CD8-positive, alpha-beta memory T cell (primary cell): Measurements from ENCODE around the gene GPR32. TPM values are rescaled to one million over a fixed set of nuclear protein-coding genes. Genes with fewer than 3 reads are reported as not detected.
"Not testable (repeated sequence)": the region's sequence is repeated elsewhere in the genome, so short reads cannot be mapped to it uniquely, and the experiment has no call there.

Experiments
- CTCF ChIA-PET: fragments of 350-600 bp; sonication (Branson Sonifier 250); formaldehyde crosslinking; loops from one replicate; lab custom pipeline; 2021; ENCODE audit warnings: antibody characterized with exemption; lab: Charles Lee
- POLR2A ChIA-PET: fragments of 350-600 bp; sonication (Branson Sonifier 250); formaldehyde crosslinking; loops from one replicate; lab custom pipeline; 2021; ENCODE audit warnings: antibody characterized with exemption; lab: Charles Lee
- DNase-seq, 5 donors: peaks; one replicate each; pipeline versions ENCODE4 v3.0.0 to v3.0.0-alpha.2; 2020 to 2022; ENCODE audit warnings: mixed read lengths in 1 of 5
- H3K27ac ChIP-seq: one replicate; pipeline ENCODE4 v1.7.0; 2013; ENCODE audit warnings: low read depth, mild to moderate bottlenecking, low read length, moderate library complexity
- H3K27me3 ChIP-seq: 2 replicates; pipeline ENCODE4 v1.7.0; 2013; ENCODE audit warnings: low read length, mild to moderate bottlenecking; ENCODE audit not compliant: insufficient read depth, poor library complexity, severe bottlenecking
- H3K36me3 ChIP-seq: 2 replicates; pipeline ENCODE4 v1.7.0; 2013; ENCODE audit warnings: mild to moderate bottlenecking, low read length, moderate library complexity; ENCODE audit not compliant: insufficient read depth
- H3K4me1 ChIP-seq: 2 replicates; pipeline ENCODE4 v1.7.0; 2013; ENCODE audit warnings: mild to moderate bottlenecking, low read length, moderate library complexity; ENCODE audit not compliant: insufficient read depth
- H3K4me3 ChIP-seq: 2 replicates; pipeline ENCODE4 v1.7.0; 2013; ENCODE audit warnings: mild to moderate bottlenecking, low read length
- H3K9me3 ChIP-seq: 2 replicates; pipeline ENCODE4 v1.7.0; 2013; ENCODE audit warnings: mild to moderate bottlenecking, low read length
- H3K27ac Mint-ChIP-seq, 8 donors: one replicate each; pipeline ENCODE4 v1.8.0; 2020 to 2021; ENCODE audit warnings: mixed read lengths in 8 of 8, mild to moderate bottlenecking in 6 of 8, inconsistent platforms in 3 of 8, moderate library complexity in 3 of 8
- H3K27me3 Mint-ChIP-seq, 2 donors: one replicate each; pipeline ENCODE4 v1.8.0; 2020 to 2021; ENCODE audit warnings: mixed read lengths in 2 of 2, mild to moderate bottlenecking in 1 of 2, moderate library complexity in 1 of 2
- H3K36me3 Mint-ChIP-seq, 3 donors: one replicate each; pipeline ENCODE4 v1.8.0; 2020 to 2021; ENCODE audit warnings: mixed read lengths in 3 of 3, inconsistent platforms in 1 of 3, mild to moderate bottlenecking in 1 of 3
- H3K4me1 Mint-ChIP-seq, 3 donors: one replicate each; pipeline ENCODE4 v1.8.0; 2020 to 2021; ENCODE audit warnings: mixed read lengths in 3 of 3, inconsistent platforms in 1 of 3, mild to moderate bottlenecking in 1 of 3
- H3K4me3 Mint-ChIP-seq, 7 donors: one replicate each; pipeline ENCODE4 v1.8.0; 2020 to 2021; ENCODE audit warnings: mixed read lengths in 7 of 7, mild to moderate bottlenecking in 6 of 7, moderate library complexity in 4 of 7, inconsistent platforms in 2 of 7
- H3K9me3 Mint-ChIP-seq, 5 donors: one replicate each; pipeline ENCODE4 v1.8.0; 2020 to 2022; ENCODE audit warnings: mixed read lengths in 5 of 5, mild to moderate bottlenecking in 3 of 5, moderate library complexity in 2 of 5, inconsistent platforms in 1 of 5
- polyA plus RNA-seq: library from polyadenylated mRNA; unstranded; fragments of 300-500 nt; fragmentation: Illumina TruSeq; gene quantifications from one replicate; pipeline ENCODE4 v1.2.3, GENCODE V29; 2021
- total RNA-seq, 2 experiments: library from RNA; stranded (reverse); gene quantifications; one replicate each; pipeline ENCODE4 v1.2.3, GENCODE V29; 2021

The GPR32 gene
- total and polyA plus RNA-seq, 3 experiments from 2014 or later = not detected

DNA sequence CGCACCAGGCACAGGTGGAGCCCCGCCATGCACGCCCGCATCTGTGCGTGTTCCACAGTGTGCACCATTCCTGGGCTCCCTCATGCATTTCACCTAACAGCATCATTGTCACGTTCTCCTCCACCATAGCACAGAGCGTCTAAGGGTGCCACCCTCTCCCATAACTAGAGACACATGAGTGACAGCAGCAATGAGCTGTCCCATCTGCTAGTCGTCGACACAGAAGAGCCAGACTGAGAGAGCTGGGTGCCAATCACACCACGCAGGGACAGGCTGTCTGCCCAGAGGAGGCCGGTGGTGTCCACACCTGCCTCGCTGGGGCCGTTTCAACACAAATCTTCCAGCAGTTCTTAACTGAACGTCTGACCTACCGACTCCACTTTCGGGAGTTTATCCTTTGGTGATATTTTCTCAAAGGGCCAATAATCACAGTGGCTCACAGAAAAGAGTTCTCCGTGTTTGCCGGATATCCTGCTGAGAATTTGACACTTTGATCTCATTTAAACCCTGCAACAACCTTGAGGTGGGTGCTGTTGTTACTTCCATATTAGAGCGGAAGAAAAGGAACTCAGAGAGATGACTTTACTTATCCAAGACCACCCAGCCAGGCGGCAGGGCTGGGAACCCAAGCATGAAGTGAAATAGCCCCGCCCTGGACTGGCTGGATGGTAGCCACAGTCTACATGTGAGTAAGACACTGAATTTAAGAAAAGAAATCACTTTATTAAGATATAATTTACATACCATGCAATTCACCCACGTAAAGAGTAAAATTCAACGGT is 30.9 kb upstream of the GPR32 start:
- no peaks in the 10 kb centered on the region for H3K9me3 ChIP-seq
- CTCF ChIA-PET = no interaction called here
- no peak for DNase-seq
- Mint-ChIP-seq H3K4me1 (no peaks in the 10 kb centered on the region), H3K4me3 (no peak overlapping the region), H3K9me3 (peaks cover 0 to 2% (median 0%) of the 10 kb centered on the region in 5 donors), H3K36me3 (no peaks in the 10 kb centered on the region), H3K27ac (peak overlapping the region in 1 of 8 donors; percentile 17), H3K27me3 (peaks cover 26 to 51% of the 10 kb centered on the region in 2 donors)
- H3K27me3 ChIP-seq = no peaks in the 10 kb centered on the region
- no peak overlapping the region for H3K27ac ChIP-seq
- H3K36me3 ChIP-seq = no peaks in the 10 kb centered on the region
- H3K4me3 ChIP-seq = no peak overlapping the region
- POLR2A ChIA-PET = no interaction called here
- no peaks in the 10 kb centered on the region for H3K4me1 ChIP-seq

GRCh38 chr19:50739914-50740426 is 30.3 kb upstream of the GPR32 start:
- peaks cover 0 to 2% (median 0%) of the 10 kb centered on the region in 5 donors for H3K9me3 Mint-ChIP-seq
- H3K36me3 Mint-ChIP-seq = no peaks in the 10 kb centered on the region
- H3K4me3 Mint-ChIP-seq = no peak overlapping the region
- H3K36me3 ChIP-seq = no peaks in the 10 kb centered on the region
- ChIA-PET CTCF (no interaction called here), POLR2A (no interaction called here)
- H3K4me1 ChIP-seq = no peaks in the 10 kb centered on the region
- no peak overlapping the region for H3K4me3 ChIP-seq
- DNase-seq = no peak
- H3K27ac Mint-ChIP-seq = no peak overlapping the region
- H3K27ac ChIP-seq = no peak overlapping the region
- no peaks in the 10 kb centered on the region for H3K27me3 ChIP-seq
- H3K9me3 ChIP-seq = no peaks in the 10 kb centered on the region
- H3K4me1 Mint-ChIP-seq = no peaks in the 10 kb centered on the region
- peaks cover 26 to 48% of the 10 kb centered on the region in 2 donors for H3K27me3 Mint-ChIP-seq

DNA sequence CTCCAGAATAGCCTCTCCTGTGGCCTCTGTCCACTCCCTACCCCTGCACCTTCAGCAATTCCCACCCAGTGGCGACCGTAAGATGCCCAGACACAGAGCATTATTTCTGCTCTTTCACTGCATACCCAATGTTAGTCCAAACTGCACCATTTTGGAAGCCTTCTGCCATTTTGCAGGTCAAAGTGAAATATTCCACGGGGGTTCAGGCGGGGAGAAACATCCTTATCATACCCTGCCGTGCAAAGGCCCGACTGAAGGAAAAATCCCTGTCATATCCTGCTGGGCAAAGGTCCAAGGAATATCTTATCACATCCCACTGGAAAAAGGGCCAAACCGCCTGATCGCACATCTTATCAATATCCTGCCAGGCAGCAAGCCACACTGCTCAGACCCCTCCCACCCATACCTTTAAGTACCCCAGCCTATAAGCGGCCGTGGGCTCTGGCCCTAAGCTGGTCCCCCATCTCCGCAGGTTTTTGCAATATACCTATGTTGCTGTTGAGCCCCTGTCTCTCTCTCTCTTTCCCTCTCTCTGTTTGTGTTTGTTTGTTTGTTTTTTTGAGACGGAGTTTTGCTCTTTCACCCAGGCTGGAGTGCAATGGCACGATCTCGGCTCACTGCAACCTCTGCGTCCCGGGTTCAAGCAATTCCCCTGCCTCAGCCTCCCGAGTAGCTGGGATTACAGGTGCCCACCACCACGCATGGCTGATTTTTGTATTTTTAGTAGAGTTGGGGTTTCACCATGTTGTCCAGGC is 28.9 kb upstream of the GPR32 start:
- POLR2A ChIA-PET = no interaction called here
- Histone ChIP-seq H3K27ac (peak overlapping the region; percentile 57), H3K36me3 (no peaks in the 10 kb centered on the region), H3K9me3 (no peaks in the 10 kb centered on the region), H3K4me3 (no peak overlapping the region), H3K27me3 (no peaks in the 10 kb centered on the region), H3K4me1 (no peaks in the 10 kb centered on the region)
- no peaks in the 10 kb centered on the region for H3K36me3 Mint-ChIP-seq
- no peak overlapping the region for H3K27ac Mint-ChIP-seq
- CTCF ChIA-PET = no interaction called here
- peaks cover 0 to 2% (median 0%) of the 10 kb centered on the region in 5 donors for H3K9me3 Mint-ChIP-seq
- H3K27me3 Mint-ChIP-seq = peaks cover 18 to 42% of the 10 kb centered on the region in 2 donors
- no peaks in the 10 kb centered on the region for H3K4me1 Mint-ChIP-seq
- no peak for DNase-seq
- no peak overlapping the region for H3K4me3 Mint-ChIP-seq

DNA sequence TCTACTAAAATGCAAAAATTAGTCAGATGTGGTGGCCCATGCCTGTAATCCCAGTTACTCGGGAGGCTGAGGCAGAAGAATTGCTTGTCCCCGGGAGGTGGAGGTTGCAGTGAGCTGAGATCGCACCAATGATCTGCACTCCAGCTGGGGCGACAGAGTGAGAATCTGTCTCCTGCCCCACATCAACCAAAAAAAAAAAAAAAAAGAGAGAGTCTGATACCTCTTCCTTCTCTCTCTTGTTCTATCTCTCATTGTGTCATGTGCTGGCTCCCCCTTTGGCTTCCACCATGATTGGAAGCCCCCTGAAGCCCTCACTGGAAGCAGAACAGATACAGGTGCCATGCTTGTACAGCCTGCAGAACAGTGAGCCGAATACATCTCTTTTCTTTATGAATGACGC is 26.7 kb upstream of the GPR32 start:
- ChIA-PET CTCF (no interaction called here), POLR2A (no interaction called here)
- peak overlapping the region; percentile 47 for H3K27ac ChIP-seq
- H3K4me1 ChIP-seq = no peaks in the 10 kb centered on the region
- H3K9me3 ChIP-seq = no peaks in the 10 kb centered on the region
- H3K36me3 ChIP-seq = no peaks in the 10 kb centered on the region
- no peak overlapping the region for H3K27ac Mint-ChIP-seq
- no peak overlapping the region for H3K4me3 ChIP-seq
- H3K9me3 Mint-ChIP-seq = peaks cover 0 to 3% (median 0%) of the 10 kb centered on the region in 5 donors
- no peaks in the 10 kb centered on the region for H3K4me1 Mint-ChIP-seq
- H3K27me3 Mint-ChIP-seq = peaks cover 17 to 36% of the 10 kb centered on the region in 2 donors
- no peaks in the 10 kb centered on the region for H3K36me3 Mint-ChIP-seq
- no peaks in the 10 kb centered on the region for H3K27me3 ChIP-seq
- no peak overlapping the region for H3K4me3 Mint-ChIP-seq
- no peak for DNase-seq

GRCh38 chr19:50745221-50745620 is 25.0 kb upstream of the GPR32 start:
- no peak overlapping the region for H3K27ac ChIP-seq
- Mint-ChIP-seq H3K9me3 (peaks cover 0 to 3% (median 0%) of the 10 kb centered on the region in 5 donors), H3K36me3 (no peaks in the 10 kb centered on the region), H3K27me3 (peaks cover 16 to 25% of the 10 kb centered on the region in 2 donors), H3K4me3 (no peak overlapping the region), H3K27ac (no peak overlapping the region), H3K4me1 (no peaks in the 10 kb centered on the region)
- H3K4me1 ChIP-seq = no peaks in the 10 kb centered on the region
- H3K27me3 ChIP-seq = no peaks in the 10 kb centered on the region
- no peak for DNase-seq
- H3K36me3 ChIP-seq = no peaks in the 10 kb centered on the region
- ChIA-PET CTCF (no interaction called here), POLR2A (no interaction called here)
- H3K4me3 ChIP-seq = no peak overlapping the region
- no peaks in the 10 kb centered on the region for H3K9me3 ChIP-seq

DNA sequence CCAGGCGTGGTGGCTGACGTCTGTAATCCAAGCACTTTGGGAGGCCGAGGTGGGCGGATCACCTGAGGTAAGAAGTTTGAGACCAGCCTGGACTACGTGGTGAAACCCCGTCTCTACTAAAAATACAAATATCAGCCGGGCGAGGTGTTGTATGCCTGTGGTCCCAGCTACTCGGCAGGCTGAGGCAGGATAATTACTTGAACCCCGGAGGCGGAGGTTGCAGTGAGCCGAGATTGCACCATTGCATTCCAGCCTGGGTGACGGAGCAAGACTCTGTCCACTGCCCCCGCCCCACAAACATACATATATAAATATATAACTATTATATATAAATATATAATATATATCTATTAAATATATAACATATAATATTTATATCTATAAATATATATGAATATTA is 23.1 kb upstream of the GPR32 start:
- H3K36me3 Mint-ChIP-seq, H3K4me3 Mint-ChIP-seq, H3K4me3 ChIP-seq, H3K27me3 ChIP-seq, H3K9me3 ChIP-seq, H3K9me3 Mint-ChIP-seq, H3K4me1 Mint-ChIP-seq, H3K4me1 ChIP-seq, H3K27ac Mint-ChIP-seq, H3K36me3 ChIP-seq, CTCF ChIA-PET, H3K27ac ChIP-seq, POLR2A ChIA-PET, DNase-seq: not testable (repeated sequence)
- H3K27me3 Mint-ChIP-seq = peaks cover 10 to 14% of the 10 kb centered on the region in 2 donors

DNA sequence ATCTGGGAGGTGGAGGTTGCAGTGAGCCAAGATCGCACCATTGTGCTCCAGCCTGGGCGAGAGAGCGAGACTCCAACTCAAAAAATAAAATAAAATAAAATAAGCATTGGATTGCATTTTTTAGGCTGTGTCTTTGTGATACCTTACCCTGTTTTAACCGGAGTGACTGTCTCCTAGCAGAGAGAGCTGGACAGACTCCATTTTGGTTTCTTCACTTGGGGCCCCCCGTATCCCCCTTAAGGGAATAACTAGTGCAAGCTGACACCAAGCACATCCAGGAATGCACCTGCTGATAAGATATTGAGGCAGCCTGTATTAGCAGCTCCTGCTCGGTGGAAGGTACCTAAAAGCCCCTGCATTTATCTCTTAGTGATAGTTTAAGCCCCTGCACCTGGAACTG is 20.8 kb upstream of the GPR32 start:
- ChIA-PET CTCF (no interaction called here), POLR2A (no interaction called here)
- no peaks in the 10 kb centered on the region for H3K4me1 ChIP-seq
- H3K9me3 ChIP-seq = no peaks in the 10 kb centered on the region
- Mint-ChIP-seq H3K9me3 (peaks cover 0 to 3% (median 0%) of the 10 kb centered on the region in 5 donors), H3K27me3 (peaks cover 12 to 20% of the 10 kb centered on the region in 2 donors), H3K4me1 (no peaks in the 10 kb centered on the region), H3K4me3 (no peak overlapping the region), H3K27ac (no peak overlapping the region), H3K36me3 (no peaks in the 10 kb centered on the region)
- H3K27ac ChIP-seq = no peak overlapping the region
- no peaks in the 10 kb centered on the region for H3K27me3 ChIP-seq
- no peaks in the 10 kb centered on the region for H3K36me3 ChIP-seq
- no peak overlapping the region for H3K4me3 ChIP-seq
- no peak for DNase-seq

DNA sequence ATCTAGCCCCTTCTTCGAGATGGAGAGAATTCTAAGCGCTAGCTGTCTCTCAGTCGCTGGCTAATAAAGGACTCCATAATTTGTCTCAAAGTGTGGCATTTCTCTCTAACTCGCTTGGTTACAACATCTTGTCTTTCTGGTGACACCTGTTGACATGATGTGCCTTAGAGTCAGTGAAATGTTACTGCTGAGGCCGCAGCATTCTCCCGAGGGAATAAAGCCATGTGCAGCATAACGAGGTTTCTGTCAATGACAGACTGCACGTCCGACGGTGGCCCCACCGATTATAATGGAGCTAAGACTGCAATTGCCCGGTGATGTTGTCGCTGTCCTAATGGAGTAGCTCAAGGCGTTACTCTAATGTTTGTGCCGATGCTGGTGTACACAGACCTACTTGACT is 20.3 kb upstream of the GPR32 start:
- Mint-ChIP-seq H3K27ac (no peak overlapping the region), H3K9me3 (peaks cover 0 to 3% (median 0%) of the 10 kb centered on the region in 5 donors), H3K36me3 (no peaks in the 10 kb centered on the region), H3K27me3 (peaks cover 12 to 24% of the 10 kb centered on the region in 2 donors), H3K4me3 (no peak overlapping the region), H3K4me1 (no peaks in the 10 kb centered on the region)
- no peaks in the 10 kb centered on the region for H3K4me1 ChIP-seq
- no peaks in the 10 kb centered on the region for H3K36me3 ChIP-seq
- ChIA-PET POLR2A (no interaction called here), CTCF (no interaction called here)
- H3K27me3 ChIP-seq = no peaks in the 10 kb centered on the region
- H3K4me3 ChIP-seq = no peak overlapping the region
- H3K27ac ChIP-seq = no peak overlapping the region
- no peaks in the 10 kb centered on the region for H3K9me3 ChIP-seq
- DNase-seq = no peak
